ENCODE data around the gene VEPH1. TPM values are rescaled to one million over a fixed set of nuclear protein-coding genes. Genes with fewer than 3 reads are reported as not detected.

VEPH1 gene
- total RNA-seq, 1 donor: 23.2 TPM

GRCh38 chr3:157436583-157437291 lies 66.5 kb downstream of the VEPH1 start, which contains the start of gene PTX3:
TSS of gene PTX3 (plus strand) at chr3:157436850. CDS start at chr3:157436934, 84 bp downstream.
- Histone ChIP-seq H3K79me2 (ENCODE audit: insufficient read depth, low read length) (peaks cover 36% of the 10 kb centered on the region), H3K4me3 (ENCODE audit: insufficient read depth, low read length) (peak within 1 kb of the TSS; percentile 88), H3K4me1 (ENCODE audit: insufficient read depth, low read length) (peaks cover 23% of the 10 kb centered on the region), H3K9me3 (ENCODE audit: low read depth, low read length) (no peaks in the 10 kb centered on the region), H2AFZ (ENCODE audit: low read length) (peak within 1 kb of the TSS; percentile 35), H3K4me2 (ENCODE audit: insufficient read depth, low read length) (peak within 1 kb of the TSS; percentile 91), H3K27me3 (ENCODE audit: insufficient read depth, low read length) (no peaks in the 10 kb centered on the region), H4K20me1 (ENCODE audit: insufficient read depth, low read length) (peaks cover 18% of the 10 kb centered on the region), H3K36me3 (ENCODE audit: insufficient read depth, low read length) (peaks cover 46% of the 10 kb centered on the region), H3K27ac (ENCODE audit: low read depth, low read length) (peak within 1 kb of the TSS; percentile 59)
- peak; percentile 88 for DNase-seq (ENCODE audit: insufficient read length, low spot score, missing footprints)
- TF ChIP-seq CTCF (IDR thresholded peaks at IDR 0.05; ENCODE audit: extremely low read depth, low read depth, low read length): no peak

- H3K4me2 ChIP-seq (ENCODE audit: insufficient read depth, low read length): no peak overlapping the region
- peaks cover 10% of the 10 kb centered on the region for H3K36me3 ChIP-seq (ENCODE audit: insufficient read depth, low read length)
- H3K9me3 ChIP-seq (ENCODE audit: low read depth, low read length): no peaks in the 10 kb centered on the region
- TF ChIP-seq CTCF (IDR thresholded peaks at IDR 0.05; ENCODE audit: extremely low read depth, low read depth, low read length): no peak
- H3K79me2 ChIP-seq (ENCODE audit: insufficient read depth, low read length): no peaks in the 10 kb centered on the region
- H4K20me1 ChIP-seq (ENCODE audit: insufficient read depth, low read length): no peaks in the 10 kb centered on the region
- no peaks in the 10 kb centered on the region for H3K27me3 ChIP-seq (ENCODE audit: insufficient read depth, low read length)
- no peak overlapping the region for H2AFZ ChIP-seq (ENCODE audit: low read length)
- no peaks in the 10 kb centered on the region for H3K4me1 ChIP-seq (ENCODE audit: insufficient read depth, low read length)
- H3K4me3 ChIP-seq (ENCODE audit: insufficient read depth, low read length): no peak overlapping the region
- DNase-seq (ENCODE audit: insufficient read length, low spot score, missing footprints): no peak
- H3K27ac ChIP-seq (ENCODE audit: low read depth, low read length): no peak overlapping the region
Measured at GRCh38 chr3:157429708-157430107, 73.5 kb downstream of the VEPH1 start.

GRCh38 chr3:157428853-157429252 lies 74.4 kb downstream of the VEPH1 start:
- no peak overlapping the region for H3K4me3 ChIP-seq (ENCODE audit: insufficient read depth, low read length)
- peaks cover 10% of the 10 kb centered on the region for H3K36me3 ChIP-seq (ENCODE audit: insufficient read depth, low read length)
- no peaks in the 10 kb centered on the region for H3K4me1 ChIP-seq (ENCODE audit: insufficient read depth, low read length)
- H3K4me2 ChIP-seq (ENCODE audit: insufficient read depth, low read length): no peak overlapping the region
- no peaks in the 10 kb centered on the region for H3K79me2 ChIP-seq (ENCODE audit: insufficient read depth, low read length)
- H3K27ac ChIP-seq (ENCODE audit: low read depth, low read length): no peak overlapping the region
- no peak for TF ChIP-seq CTCF (IDR thresholded peaks at IDR 0.05; ENCODE audit: extremely low read depth, low read depth, low read length)
- no peaks in the 10 kb centered on the region for H3K9me3 ChIP-seq (ENCODE audit: low read depth, low read length)
- DNase-seq (ENCODE audit: insufficient read length, low spot score, missing footprints): no peak
- H2AFZ ChIP-seq (ENCODE audit: low read length): no peak overlapping the region
- H3K27me3 ChIP-seq (ENCODE audit: insufficient read depth, low read length): no peaks in the 10 kb centered on the region
- H4K20me1 ChIP-seq (ENCODE audit: insufficient read depth, low read length): no peaks in the 10 kb centered on the region

GRCh38 chr3:157427901-157428300 lies 75.3 kb downstream of the VEPH1 start:
- H3K27me3 ChIP-seq (ENCODE audit: insufficient read depth, low read length): no peaks in the 10 kb centered on the region
- no peak overlapping the region for H3K27ac ChIP-seq (ENCODE audit: low read depth, low read length)
- no peak overlapping the region for H3K4me3 ChIP-seq (ENCODE audit: insufficient read depth, low read length)
- H2AFZ ChIP-seq (ENCODE audit: low read length): no peak overlapping the region
- no peaks in the 10 kb centered on the region for H3K9me3 ChIP-seq (ENCODE audit: low read depth, low read length)
- no peak for TF ChIP-seq CTCF (IDR thresholded peaks at IDR 0.05; ENCODE audit: extremely low read depth, low read depth, low read length)
- DNase-seq (ENCODE audit: insufficient read length, low spot score, missing footprints): no peak
- H3K79me2 ChIP-seq (ENCODE audit: insufficient read depth, low read length): no peaks in the 10 kb centered on the region
- H3K4me1 ChIP-seq (ENCODE audit: insufficient read depth, low read length): peaks cover 7% of the 10 kb centered on the region
- H4K20me1 ChIP-seq (ENCODE audit: insufficient read depth, low read length): no peaks in the 10 kb centered on the region
- no peak overlapping the region for H3K4me2 ChIP-seq (ENCODE audit: insufficient read depth, low read length)
- H3K36me3 ChIP-seq (ENCODE audit: insufficient read depth, low read length): peaks cover 10% of the 10 kb centered on the region
